Right lung (tissue), 5 donors: ENCODE results near the gene BCOR. TPM values are rescaled to one million over a fixed set of nuclear protein-coding genes. Genes with fewer than 3 reads are reported as not detected.

Experiments used
- DNase-seq, 2 donors: peaks; one replicate each; pipeline ENCODE4 v3.0.0-alpha.2; 2013
- polyA plus RNA-seq, 5 donors: library from polyadenylated mRNA; unstranded; fragments of 120-200 nt; gene quantifications; one replicate each; pipeline versions ENCODE4 v1.2.1 to v1.2.3, GENCODE V29; 2013; ENCODE audit warnings: inconsistent platforms in 1 of 5, low replicate concordance in 1 of 5; ENCODE audit not compliant: insufficient read length in 5 of 5, insufficient read depth in 1 of 5

Gene BCOR
- polyA plus RNA-seq, 5 donors, result 55.3 to 65.8 (median 56.6) TPM

- no peak for DNase-seq
Measured at GRCh38 chrX:40099055-40099958, 1.5 kb upstream of the BCOR start.

- no peak for DNase-seq
Measured at GRCh38 chrX:40098264-40099054, 701 bp upstream of the BCOR start.

- no peak for DNase-seq
Measured at GRCh38 chrX:40097141-40097503, 636 bp downstream of the BCOR start.

- DNase-seq, result no peak
Measured at GRCh38 chrX:40096395-40097091, 1.2 kb downstream of the BCOR start.

- no peak for DNase-seq
Measured at GRCh38 chrX:40095583-40096394, 2.0 kb downstream of the BCOR start.

- DNase-seq, result no peak
Measured at GRCh38 chrX:40094900-40095582, 2.7 kb downstream of the BCOR start.

- DNase-seq, result no peak
Measured at GRCh38 chrX:40094041-40094899, 3.5 kb downstream of the BCOR start.

GRCh38 chrX:40093586-40093985 is 4.2 kb downstream of the BCOR start:
- DNase-seq, result no peak

GRCh38 chrX:40092808-40093435 is 4.8 kb downstream of the BCOR start:
- no peak for DNase-seq

- no peak for DNase-seq
Measured at GRCh38 chrX:40091691-40092421, 5.9 kb downstream of the BCOR start.

- no peak for DNase-seq
Measured at GRCh38 chrX:40090961-40091360, 6.8 kb downstream of the BCOR start.

GRCh38 chrX:40090050-40090804 is 7.5 kb downstream of the BCOR start:
- no peak for DNase-seq

- no peak for DNase-seq
Measured at GRCh38 chrX:40088803-40089540, 8.8 kb downstream of the BCOR start.

- DNase-seq, result no peak
Measured at GRCh38 chrX:40088299-40088625, 9.5 kb downstream of the BCOR start.

- no peak for DNase-seq
Measured at GRCh38 chrX:40087425-40088298, 10.1 kb downstream of the BCOR start.
